Epithelial cell of prostate (primary cell): ENCODE measurements around the gene KIF6.
A peak's percentile ranks its signal among the peaks of the same experiment; 100 is the strongest.

ENCODE experiments used
- DNase-seq: peaks from one replicate; pipeline ENCODE4 v3.0.0-alpha.2; 2011; ENCODE audit warnings: low read depth, low spot score
- H3K27ac ChIP-seq: fragments of 450-650 bp; 2 replicates; pipeline ENCODE4 v1.5.1; 2017; ENCODE audit warnings: mild to moderate bottlenecking

Gene KIF6, protein sequence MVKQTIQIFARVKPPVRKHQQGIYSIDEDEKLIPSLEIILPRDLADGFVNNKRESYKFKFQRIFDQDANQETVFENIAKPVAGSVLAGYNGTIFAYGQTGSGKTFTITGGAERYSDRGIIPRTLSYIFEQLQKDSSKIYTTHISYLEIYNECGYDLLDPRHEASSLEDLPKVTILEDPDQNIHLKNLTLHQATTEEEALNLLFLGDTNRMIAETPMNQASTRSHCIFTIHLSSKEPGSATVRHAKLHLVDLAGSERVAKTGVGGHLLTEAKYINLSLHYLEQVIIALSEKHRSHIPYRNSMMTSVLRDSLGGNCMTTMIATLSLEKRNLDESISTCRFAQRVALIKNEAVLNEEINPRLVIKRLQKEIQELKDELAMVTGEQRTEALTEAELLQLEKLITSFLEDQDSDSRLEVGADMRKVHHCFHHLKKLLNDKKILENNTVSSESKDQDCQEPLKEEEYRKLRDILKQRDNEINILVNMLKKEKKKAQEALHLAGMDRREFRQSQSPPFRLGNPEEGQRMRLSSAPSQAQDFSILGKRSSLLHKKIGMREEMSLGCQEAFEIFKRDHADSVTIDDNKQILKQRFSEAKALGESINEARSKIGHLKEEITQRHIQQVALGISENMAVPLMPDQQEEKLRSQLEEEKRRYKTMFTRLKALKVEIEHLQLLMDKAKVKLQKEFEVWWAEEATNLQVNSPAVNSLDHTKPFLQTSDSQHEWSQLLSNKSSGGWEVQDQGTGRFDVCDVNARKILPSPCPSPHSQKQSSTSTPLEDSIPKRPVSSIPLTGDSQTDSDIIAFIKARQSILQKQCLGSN

DNA sequence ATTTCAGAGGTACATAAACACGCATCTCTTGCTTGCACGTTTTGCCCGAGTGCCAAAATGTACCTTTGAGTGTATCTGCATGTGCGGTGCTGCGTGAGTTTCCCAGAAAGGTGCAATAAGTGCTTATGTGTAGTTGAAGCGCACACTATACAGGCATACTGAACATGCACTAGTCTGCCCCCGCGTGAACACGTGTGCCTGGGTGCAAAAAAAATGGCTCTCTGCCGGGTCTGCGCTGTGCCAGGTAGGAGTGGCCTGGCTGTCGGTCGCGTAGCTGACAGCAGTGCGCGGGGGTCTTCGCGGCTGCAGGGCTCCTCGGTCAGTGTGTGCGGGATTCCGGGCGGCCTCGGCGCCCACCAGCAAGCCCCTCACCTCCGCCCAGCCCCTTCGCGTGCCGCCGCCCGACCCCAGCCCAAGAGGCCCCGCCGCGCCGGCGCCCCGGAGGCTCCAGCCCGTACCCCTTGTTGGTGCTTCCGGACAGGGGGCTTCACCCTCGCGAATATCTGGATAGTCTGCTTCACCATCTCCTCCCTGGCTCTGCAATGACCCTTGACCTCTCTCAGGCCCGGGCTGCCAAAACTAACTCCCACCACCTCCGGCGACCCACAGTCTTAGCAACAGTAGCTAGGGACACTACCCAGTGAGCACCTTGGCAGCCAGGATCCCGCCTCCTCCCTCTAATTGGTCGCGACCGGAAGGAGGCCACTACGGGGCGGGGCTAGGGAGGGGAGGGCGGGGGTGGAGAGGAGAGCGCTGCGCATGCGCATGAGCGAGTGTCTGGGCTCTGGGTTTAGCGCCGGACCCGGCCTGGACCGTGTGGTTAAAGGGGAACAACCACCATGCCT is at the start of gene KIF6:
KIF6 (minus strand) TSS at position 622 of the 845 bp plus-strand sequence; CDS start at position 524, 98 bp downstream.
- DNase-seq, result peak; percentile 22
- H3K27ac ChIP-seq, result no peak within 1 kb of the TSS

DNA sequence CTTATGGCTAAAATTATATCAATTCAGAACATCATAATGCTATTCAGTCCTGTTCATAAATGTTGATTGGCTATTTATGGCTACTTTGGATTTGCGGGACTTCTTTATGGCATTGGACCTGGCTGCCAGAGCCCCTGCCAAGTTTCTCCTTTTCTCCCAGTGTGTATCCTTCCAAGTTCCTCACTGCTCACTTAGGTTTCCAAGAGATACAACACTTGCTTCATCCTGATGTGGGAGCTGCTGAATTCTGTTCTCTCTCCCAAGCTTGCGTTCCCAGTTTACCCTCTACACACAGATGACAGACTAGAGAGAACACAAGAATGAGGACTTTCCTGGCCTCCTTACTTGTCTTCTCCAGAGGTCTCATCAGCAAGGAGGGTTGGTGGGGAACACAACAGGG is 48.6 kb upstream of the KIF6 start:
- H3K27ac ChIP-seq, result no peak overlapping the region
- DNase-seq, result no peak

DNA sequence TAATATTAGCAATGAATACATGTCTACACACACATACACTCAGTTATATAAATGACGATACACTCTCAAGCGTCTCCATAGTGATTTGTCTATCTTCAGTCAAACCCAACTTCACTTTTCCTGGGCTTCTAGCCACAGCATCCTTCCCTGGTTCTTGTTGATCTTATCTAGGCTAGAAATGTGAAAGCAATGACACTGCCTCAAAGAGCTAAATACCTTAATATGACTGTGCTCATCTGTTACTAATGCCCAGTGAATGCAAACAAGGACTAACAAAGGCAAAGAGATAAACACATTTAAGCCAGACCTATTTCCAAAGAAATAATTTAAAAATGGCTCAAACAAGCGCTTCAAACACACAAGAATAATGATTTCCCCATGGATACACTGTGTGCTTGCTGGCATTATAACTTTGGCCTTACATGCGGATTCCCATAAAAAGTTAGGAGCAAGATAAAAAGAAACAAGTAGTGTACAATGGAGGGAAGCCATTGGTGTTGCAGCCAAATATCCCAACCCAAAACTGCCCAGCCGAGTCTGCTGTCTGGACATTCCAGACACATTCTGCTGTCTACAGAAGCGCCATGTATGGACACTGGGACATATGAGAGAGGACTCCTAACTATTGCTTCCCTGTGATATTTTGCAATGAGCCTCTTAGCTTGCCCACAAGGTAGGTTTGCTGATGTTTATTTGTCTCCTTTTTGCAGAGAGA is 47.5 kb upstream of the KIF6 start:
- no peak for DNase-seq
- H3K27ac ChIP-seq, result no peak overlapping the region

DNA sequence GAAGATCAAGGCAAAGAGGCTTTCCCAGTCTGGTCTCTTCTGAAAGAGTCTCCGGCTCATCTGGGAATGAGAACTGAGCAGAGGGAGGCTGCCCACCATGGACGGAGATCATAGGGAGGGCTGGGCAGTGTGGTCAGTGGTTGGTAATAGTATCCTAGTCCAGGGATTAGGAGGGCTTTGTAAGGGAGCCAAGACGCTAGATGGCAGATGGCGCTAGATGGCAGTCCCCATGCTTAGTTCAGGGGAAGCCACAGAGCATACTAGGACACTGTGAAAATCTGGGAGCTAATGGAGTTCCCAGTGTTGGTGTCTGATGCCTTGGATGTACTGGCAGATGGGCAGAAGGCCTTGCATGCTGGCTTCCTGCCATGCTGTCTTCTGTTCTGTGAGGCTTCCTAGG is 45.2 kb upstream of the KIF6 start:
- no peak for DNase-seq
- no peak overlapping the region for H3K27ac ChIP-seq

DNA sequence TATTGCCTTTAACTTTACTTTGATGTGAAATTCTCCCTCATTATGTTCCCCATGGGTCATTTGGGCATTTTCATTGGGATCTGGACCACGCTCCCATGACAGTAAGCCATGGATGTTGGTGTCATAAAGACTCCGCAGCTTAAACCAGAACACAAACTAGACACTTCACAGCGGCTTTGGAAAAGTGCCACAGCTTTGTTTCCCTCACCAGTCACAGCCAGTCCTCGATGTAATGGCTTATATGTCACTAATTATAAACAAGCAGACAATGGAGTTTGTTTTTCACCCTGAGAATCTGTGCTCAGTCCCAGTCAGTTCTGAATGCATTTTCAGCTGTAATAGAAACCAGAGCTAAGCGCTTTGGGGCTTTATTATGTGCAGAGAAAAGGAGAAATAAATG is 43.8 kb upstream of the KIF6 start:
- no peak for DNase-seq

DNA sequence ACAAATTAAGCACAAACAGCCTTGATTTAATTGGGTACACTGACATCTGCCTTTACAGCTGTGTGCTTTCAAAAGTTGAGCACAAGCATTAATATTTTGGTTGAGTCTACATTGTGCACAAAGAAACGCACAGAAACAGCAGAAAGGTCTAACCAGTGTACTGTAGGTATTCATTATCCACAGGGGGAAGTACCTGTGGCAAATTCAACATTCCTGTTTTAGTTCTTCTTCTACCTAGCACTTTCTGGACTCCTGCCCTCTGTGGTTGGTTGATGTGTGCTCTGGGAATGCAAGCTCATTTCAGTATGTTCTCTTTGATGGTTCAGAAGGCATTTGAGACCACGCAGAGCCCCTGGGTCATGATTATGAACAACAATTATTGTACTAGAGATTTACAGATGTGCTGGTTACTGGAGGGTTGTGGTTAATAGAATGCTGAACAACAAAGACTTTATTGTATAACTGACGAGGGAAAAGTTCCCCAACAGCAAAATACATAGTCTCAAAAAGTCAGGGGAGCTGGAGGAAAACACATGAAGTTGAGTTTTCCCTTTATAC is 40.4 kb upstream of the KIF6 start:
- no peak overlapping the region for H3K27ac ChIP-seq
- no peak for DNase-seq

More for the DNA sequence above, 43.8 kb upstream of the KIF6 start:
- no peak overlapping the region for H3K27ac ChIP-seq

DNA sequence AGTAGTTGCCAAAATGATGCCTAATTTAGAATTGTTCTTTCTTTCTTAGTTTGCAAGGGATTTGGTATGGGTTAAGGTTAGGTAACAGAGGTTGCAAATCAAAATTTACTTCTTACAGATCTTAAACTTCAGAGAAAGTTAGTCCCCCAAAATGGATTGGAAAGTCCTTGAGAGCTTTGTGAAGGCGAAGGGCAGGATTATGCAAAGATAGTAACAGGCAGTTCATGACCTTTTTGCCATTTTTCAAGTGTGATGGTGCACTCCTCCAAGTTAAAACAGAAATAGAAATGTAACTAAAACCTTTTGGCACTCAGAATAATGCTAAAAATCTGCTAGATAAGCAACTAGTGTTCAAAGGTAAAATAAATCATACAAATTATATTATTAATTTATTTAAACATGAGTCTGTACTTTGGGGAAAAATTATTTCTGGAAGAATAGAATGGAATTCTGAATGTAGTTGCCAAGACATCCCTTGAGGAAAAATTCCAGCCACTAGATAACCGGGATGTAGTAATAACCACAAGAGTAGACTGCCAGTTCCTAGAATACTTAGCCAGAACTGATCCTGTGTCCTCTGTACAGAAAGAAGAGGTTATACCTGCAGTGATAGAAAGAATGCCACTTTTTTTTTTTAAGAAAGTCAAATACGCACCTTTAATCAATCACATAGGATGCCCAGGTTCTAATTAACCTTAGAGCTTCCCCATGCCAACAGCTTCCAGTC is 35.2 kb upstream of the KIF6 start:
- DNase-seq, result no peak
- H3K27ac ChIP-seq, result no peak overlapping the region

DNA sequence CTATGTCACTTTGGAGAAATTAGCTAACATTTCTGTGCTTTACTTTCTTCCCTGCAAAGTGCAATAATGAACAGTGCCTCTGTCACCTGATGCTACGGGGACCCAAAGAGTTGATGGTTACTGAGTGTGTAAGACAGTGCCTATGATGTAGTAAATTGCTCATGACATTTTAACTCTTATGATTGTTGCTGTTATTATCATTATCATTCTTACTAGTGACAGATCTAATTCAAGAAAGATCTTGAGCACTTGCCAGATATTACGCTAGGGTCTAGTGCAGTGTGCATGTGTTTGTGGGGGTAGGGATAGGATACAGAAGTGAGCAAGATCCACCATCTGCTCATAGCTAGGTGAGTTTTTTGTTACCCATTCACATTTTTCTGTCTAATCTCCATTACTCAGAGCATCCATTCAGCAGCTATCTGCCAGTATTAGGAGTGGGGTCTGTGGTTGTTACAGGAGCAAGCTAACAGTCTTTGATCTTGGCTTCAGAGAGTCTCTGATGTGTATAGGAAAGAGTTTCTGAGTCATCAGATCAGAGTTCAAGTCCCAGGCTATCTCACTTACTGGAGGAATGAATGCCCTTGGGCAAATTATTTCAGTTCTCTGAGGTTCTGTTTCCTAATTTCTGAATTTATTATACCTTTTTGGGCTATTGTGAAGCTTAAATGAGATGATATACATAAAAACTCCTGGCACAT is 33.8 kb upstream of the KIF6 start:
- no peak overlapping the region for H3K27ac ChIP-seq
- DNase-seq, result no peak

DNA sequence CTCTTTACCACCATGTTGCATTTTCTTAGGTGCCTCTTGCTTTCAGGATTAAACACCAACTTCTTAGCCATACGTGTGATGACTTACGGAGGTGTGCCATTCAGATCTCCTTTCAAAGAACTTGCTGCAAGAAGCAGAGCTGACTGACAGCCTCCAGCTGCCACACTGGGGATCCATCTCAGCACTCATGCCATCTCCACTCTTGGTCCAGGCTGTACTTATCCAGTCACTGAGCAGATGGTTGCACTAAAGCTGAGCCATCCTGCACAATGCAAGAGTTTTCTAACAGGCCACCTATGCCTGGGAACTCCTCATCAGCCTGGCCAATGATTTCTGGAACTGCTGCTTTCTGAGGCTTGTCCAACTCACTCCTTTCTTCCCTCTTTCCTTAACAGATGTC is 31.4 kb upstream of the KIF6 start:
- no peak overlapping the region for H3K27ac ChIP-seq
- DNase-seq, result no peak

DNA sequence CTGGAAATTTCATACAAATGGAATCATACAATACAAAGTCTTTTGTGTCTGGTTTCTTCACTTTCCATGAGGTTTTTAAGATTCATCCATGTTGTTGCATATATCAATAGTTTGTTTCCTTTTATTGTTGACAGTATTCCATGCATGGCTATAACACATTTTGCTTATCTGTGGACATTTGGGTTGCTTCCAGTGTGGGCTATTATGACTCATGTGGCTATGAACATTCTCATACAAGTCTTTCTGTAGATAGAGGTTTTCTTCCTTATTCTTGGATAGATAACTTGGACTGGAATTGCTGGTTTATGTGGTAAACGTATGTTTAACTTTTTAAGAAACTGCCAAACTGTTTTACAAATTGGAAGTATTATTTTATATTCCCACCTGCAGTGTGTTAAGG is 30.0 kb upstream of the KIF6 start:
- no peak for DNase-seq
- H3K27ac ChIP-seq, result no peak overlapping the region

DNA sequence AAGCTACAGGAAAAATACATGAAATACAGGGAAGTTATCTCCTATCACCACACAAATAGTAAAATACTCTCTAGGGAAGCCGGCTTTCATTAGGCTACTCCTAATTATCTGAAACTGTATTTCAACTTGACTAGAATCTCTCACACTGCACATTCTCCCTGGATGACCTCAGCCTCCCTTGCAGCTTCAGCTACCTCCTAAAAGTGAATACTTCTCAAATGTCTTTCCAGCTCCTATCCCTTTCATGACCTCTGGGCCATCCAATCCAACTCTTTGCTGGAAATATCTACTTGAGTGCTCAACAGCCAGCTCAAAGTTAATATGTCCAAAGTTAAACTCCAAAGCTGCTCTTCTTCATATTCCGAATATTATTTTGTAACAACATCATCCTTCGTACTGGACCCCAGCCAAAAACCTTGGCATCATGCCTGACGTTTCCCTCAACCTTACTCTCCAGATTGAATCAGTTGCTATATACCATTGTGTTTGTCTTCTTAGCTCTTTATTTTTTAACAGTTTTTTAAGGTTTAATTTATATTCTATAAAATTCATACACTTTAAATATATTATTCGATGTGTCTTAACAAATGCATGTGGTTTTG is 29.4 kb upstream of the KIF6 start:
- DNase-seq, result no peak
- no peak overlapping the region for H3K27ac ChIP-seq

DNA sequence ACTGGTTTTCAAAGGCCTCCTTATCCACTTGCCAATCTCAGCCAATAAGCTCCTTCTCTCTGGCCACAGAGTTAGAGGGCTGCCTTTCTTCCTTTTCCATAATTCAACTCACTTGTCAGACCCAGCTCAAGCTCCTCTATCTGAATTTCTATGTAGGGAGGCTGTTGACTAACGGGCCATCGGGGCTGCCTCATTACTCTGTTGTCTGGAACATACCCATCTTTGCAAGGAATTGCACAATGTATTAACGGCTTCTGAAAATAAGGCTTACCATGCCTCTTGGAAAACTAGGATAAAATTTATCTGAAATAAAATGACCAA is 28.5 kb upstream of the KIF6 start:
- H3K27ac ChIP-seq, result no peak overlapping the region
- no peak for DNase-seq

DNA sequence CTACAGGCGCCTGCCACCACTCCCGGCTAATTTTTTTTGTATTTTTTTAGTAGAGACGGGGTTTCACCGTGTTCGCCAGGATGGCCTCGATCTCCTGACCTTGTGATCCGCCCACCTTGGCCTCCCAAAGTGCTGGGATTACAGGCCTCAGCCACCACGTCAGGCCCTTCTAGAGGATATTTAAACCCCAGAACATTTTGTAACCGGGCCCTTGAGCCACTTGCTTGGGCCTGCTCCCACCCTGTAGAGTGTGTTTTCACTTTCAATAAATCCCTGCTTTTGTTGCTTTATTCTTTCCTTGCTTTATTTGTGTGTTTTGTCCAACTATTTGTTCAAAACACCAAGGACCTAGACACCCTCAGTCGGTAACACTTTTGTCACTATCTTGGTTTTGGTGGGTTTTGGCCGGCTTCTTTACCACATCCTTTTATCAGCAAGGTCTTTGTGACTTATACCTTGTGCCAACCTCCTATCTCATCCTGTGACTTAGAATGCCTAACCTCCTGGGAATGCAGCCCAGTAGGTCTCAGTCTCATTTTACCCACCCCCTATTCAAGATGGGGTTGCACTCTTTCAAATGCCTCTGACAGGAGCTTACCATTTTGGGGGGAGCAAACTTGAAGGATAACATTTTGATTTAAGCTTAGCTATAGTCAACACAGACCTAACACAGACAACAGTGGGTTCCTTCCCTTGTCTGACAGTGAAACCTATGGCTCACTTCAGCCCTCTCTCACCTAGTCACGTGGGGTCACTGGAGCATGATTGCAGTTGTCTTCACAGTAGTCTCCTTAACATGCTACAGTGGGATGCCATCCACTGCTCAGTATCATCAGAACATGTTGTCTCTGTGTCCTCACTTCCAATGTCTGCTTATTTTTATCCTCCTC is 27.9 kb upstream of the KIF6 start:
- no peak overlapping the region for H3K27ac ChIP-seq
- DNase-seq, result no peak

DNA sequence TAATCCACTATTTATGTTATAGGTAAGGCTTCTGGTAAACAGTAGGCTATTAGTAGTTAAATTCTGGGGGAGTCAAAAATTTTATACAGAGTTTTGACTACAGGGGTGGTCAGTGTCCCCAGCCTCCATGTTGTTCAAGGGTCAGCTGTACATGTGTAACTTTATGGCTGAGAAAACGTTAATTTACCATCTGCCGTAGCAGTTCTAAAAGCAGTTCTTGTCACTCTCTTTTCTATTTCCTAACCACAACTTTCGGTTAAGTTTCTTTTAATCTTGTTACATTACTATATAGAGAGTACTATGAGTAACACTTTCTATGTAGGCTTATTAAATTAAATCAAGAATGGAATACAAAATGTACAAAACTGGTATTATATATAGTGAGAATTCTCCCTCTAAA is 21.6 kb upstream of the KIF6 start:
- no peak overlapping the region for H3K27ac ChIP-seq
- DNase-seq, result no peak

DNA sequence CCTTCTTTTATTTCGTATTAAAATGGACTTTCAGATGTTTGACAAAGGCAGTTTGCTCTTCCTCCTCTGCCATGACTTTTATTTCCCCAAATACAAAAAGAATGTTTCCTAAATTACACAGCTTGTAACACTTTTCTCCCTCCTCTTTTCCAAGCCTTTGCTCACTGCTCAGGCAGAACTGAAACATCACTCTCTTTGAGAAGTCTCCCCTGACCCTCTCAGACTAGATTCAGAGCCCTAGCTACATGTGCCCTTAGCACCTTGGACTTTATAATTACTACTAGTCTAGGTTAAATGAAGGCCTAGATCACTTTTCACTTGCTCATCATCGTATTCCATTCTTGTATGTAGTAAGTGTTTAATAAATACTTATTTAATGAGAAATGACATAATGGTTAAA is 8.5 kb upstream of the KIF6 start:
- no peak overlapping the region for H3K27ac ChIP-seq
- no peak for DNase-seq

DNA sequence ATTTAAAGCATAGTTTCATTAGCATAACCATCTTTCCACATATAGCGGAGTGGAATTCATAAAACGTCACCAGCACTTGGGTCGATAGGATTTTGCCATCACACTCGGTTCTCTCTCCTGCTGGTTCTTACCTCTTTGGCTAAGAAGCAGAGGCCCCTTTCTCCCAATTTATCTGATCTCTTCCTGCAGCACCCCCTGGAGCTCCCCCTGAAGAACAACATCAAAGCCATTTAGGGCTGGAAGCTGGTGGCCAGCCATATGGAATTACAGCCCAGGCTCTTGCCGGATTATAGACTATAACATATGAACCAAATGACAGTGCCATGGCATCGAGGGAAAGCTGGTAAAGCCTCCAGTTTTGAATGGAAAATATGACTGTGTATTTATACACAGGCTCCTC is 6.4 kb upstream of the KIF6 start:
- DNase-seq, result no peak
- H3K27ac ChIP-seq, result no peak overlapping the region

DNA sequence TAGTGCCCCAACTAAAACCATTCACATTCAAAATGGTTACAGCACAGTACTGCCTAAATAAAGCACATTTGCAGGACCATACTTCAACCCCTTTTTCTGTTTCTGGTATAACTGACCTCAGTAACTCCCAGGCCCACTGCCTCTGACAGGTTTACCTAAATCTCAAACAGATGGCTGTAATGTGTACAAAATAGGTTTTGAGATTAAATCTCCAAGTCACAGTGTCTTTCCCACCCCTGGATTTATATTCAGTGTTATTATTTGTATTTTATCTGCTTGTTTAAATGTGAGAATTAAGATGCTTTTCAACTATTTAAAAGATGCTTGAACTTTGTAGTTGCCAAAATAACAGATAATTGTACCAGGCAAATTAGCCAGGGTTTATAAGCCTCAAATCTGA is 4.7 kb upstream of the KIF6 start:
- H3K27ac ChIP-seq, result no peak overlapping the region
- DNase-seq, result no peak
